Trophoblast cell (in vitro differentiated cells and primary cell): ENCODE measurements around the gene ERBB4.
"Not testable (repeated sequence)": the region's sequence is repeated elsewhere in the genome, so short reads cannot be mapped to it uniquely, and the experiment has no call there.

Experiments
- DNase-seq, 2 donors: peaks; one replicate each; pipeline ENCODE4 v3.0.0-alpha.2; 2016
- H2AFZ ChIP-seq: 2 replicates; pipeline ENCODE4 v1.6.1; 2013; ENCODE audit warnings: low read length, moderate library complexity, mild to moderate bottlenecking; ENCODE audit not compliant: insufficient read depth, poor library complexity
- H2AK5ac ChIP-seq: 2 replicates; pipeline ENCODE4 v1.6.1; 2013; ENCODE audit warnings: mild to moderate bottlenecking, low read length
- H2BK120ac ChIP-seq: 2 replicates; pipeline ENCODE4 v1.6.1; 2013; ENCODE audit warnings: low read length, mild to moderate bottlenecking, moderate library complexity; ENCODE audit not compliant: insufficient read depth, poor library complexity
- H2BK12ac ChIP-seq: 2 replicates; pipeline ENCODE4 v1.6.1; 2013; ENCODE audit warnings: mild to moderate bottlenecking, low read length, moderate library complexity
- H2BK5ac ChIP-seq: 2 replicates; pipeline ENCODE4 v1.6.1; 2013; ENCODE audit warnings: low read length, low read depth, moderate library complexity, mild to moderate bottlenecking; ENCODE audit not compliant: poor library complexity
- H3K14ac ChIP-seq: 2 replicates; pipeline ENCODE4 v1.6.1; 2013; ENCODE audit warnings: mild to moderate bottlenecking, low read length
- H3K18ac ChIP-seq: 2 replicates; pipeline ENCODE4 v1.6.1; 2013; ENCODE audit warnings: mild to moderate bottlenecking, low read length
- H3K23ac ChIP-seq: 2 replicates; pipeline ENCODE4 v1.6.1; 2013; ENCODE audit warnings: low read length
- H3K27ac ChIP-seq: 2 replicates; pipeline ENCODE4 v1.5.1; 2013; ENCODE audit warnings: low read depth, mild to moderate bottlenecking, inconsistent platforms, low read length, moderate library complexity
- H3K27me3 ChIP-seq: 2 replicates; pipeline ENCODE4 v1.6.1; 2013; ENCODE audit warnings: inconsistent platforms, mild to moderate bottlenecking, low read length, moderate library complexity; ENCODE audit not compliant: insufficient read depth
- H3K36me3 ChIP-seq, 2 experiments: 1 replicate in 1 of 2; 2 replicates in 1 of 2; pipeline ENCODE4 v1.6.1; 2013; ENCODE audit warnings: low read length in 2 of 2, mild to moderate bottlenecking in 2 of 2, moderate library complexity in 1 of 2; ENCODE audit not compliant: insufficient read depth in 2 of 2, control insufficient read depth in 1 of 2
- H3K4ac ChIP-seq: 2 replicates; pipeline ENCODE4 v1.6.1; 2013; ENCODE audit warnings: low read depth, mild to moderate bottlenecking, low read length, moderate library complexity
- H3K4me1 ChIP-seq, 2 experiments: 1 replicate in 1 of 2; 2 replicates in 1 of 2; pipeline ENCODE4 v1.6.1; 2013; ENCODE audit warnings: low read length in 2 of 2, mild to moderate bottlenecking in 2 of 2, moderate library complexity in 1 of 2; ENCODE audit not compliant: insufficient read depth in 2 of 2, control insufficient read depth in 1 of 2
- H3K4me2 ChIP-seq: 2 replicates; pipeline ENCODE4 v1.6.1; 2013; ENCODE audit warnings: inconsistent platforms, mild to moderate bottlenecking, low read length, moderate library complexity
- H3K4me3 ChIP-seq: 2 replicates; pipeline ENCODE4 v1.5.1; 2013; ENCODE audit warnings: mild to moderate bottlenecking, low read depth, low read length, inconsistent platforms
- H3K79me1 ChIP-seq: one replicate; pipeline ENCODE4 v1.6.1; 2013; ENCODE audit warnings: low read length
- H3K79me2 ChIP-seq: 2 replicates; pipeline ENCODE4 v1.6.1; 2013; ENCODE audit warnings: low read length, mild to moderate bottlenecking; ENCODE audit not compliant: control insufficient read depth, insufficient read depth, poor library complexity
- H3K9ac ChIP-seq: 2 replicates; pipeline ENCODE4 v1.6.1; 2013; ENCODE audit warnings: mild to moderate bottlenecking, low read length
- H3K9me3 ChIP-seq: 2 replicates; pipeline ENCODE4 v1.6.1; 2013; ENCODE audit warnings: low read depth, mild to moderate bottlenecking, control low read depth, inconsistent platforms, low read length; ENCODE audit not compliant: insufficient read depth
- H4K12ac ChIP-seq: 2 replicates; pipeline ENCODE4 v1.6.1; 2013; ENCODE audit warnings: low read depth, mild to moderate bottlenecking, low read length, moderate library complexity
- H4K8ac ChIP-seq: 2 replicates; pipeline ENCODE4 v1.6.1; 2013; ENCODE audit warnings: low read depth, mild to moderate bottlenecking, low read length, moderate library complexity
- H4K91ac ChIP-seq: one replicate; pipeline ENCODE4 v1.6.1; 2013; ENCODE audit warnings: low read depth, mild to moderate bottlenecking, low read length, moderate library complexity
- WGBS: extraction: QIAGEN DNeasy Blood & Tissue Kit; methylation state at CpG from one replicate; pipeline ENCODE4 v1.1.7; 2013; ENCODE audit warnings: missing lambda C conversion rate; ENCODE audit not compliant: insufficient read length, insufficient coverage; ENCODE audit errors: extremely low coverage; 5-methylcytosine and 5-hydroxymethylcytosine counted together

Gene ERBB4

GRCh38 chr2:212461708-212462107 is 76.9 kb downstream of the ERBB4 start:
- not testable (repeated sequence) for H2BK5ac ChIP-seq, H4K8ac ChIP-seq, H3K9ac ChIP-seq, H2BK12ac ChIP-seq, H3K36me3 ChIP-seq, H3K79me2 ChIP-seq, H2AFZ ChIP-seq, H3K9me3 ChIP-seq, H3K4me2 ChIP-seq, H3K27me3 ChIP-seq, DNase-seq, H3K4ac ChIP-seq, H3K18ac ChIP-seq, H3K79me1 ChIP-seq, H2AK5ac ChIP-seq, H3K27ac ChIP-seq, H4K12ac ChIP-seq, H4K91ac ChIP-seq, H3K14ac ChIP-seq, H3K4me3 ChIP-seq, H3K23ac ChIP-seq, H3K4me1 ChIP-seq, H2BK120ac ChIP-seq
- no CpG with 5 or more reads among the region's 4 CpGs for WGBS

GRCh38 chr2:212454149-212454548 is 84.5 kb downstream of the ERBB4 start:
- no peak overlapping the region for H3K14ac ChIP-seq
- WGBS, result no CpG with 5 or more reads among the region's 3 CpGs
- no peak overlapping the region for H2AK5ac ChIP-seq
- H3K79me2 ChIP-seq, result no peaks in the 10 kb centered on the region
- no peak overlapping the region for H2BK12ac ChIP-seq
- no peak overlapping the region for H3K27ac ChIP-seq
- no peak overlapping the region for H4K91ac ChIP-seq
- no peaks in the 10 kb centered on the region for H3K27me3 ChIP-seq
- no peak overlapping the region for H3K9ac ChIP-seq
- no peak overlapping the region for H2AFZ ChIP-seq
- H2BK5ac ChIP-seq, result no peak overlapping the region
- H3K18ac ChIP-seq, result no peak overlapping the region
- no peaks in the 10 kb centered on the region for H3K79me1 ChIP-seq
- no peaks in the 10 kb centered on the region for H3K9me3 ChIP-seq
- no peak overlapping the region for H3K4me2 ChIP-seq
- no peak overlapping the region for H3K4ac ChIP-seq
- H4K12ac ChIP-seq, result no peak overlapping the region
- H3K4me1 ChIP-seq, result no peaks in the 10 kb centered on the region
- no peak overlapping the region for H4K8ac ChIP-seq
- no peak overlapping the region for H3K23ac ChIP-seq
- peak in 1 of 2 donors; percentile 4 for DNase-seq
- no peak overlapping the region for H3K4me3 ChIP-seq
- H2BK120ac ChIP-seq, result no peak overlapping the region
- H3K36me3 ChIP-seq, result no peaks in the 10 kb centered on the region

- no peak overlapping the region for H3K9ac ChIP-seq
- no peak overlapping the region for H3K23ac ChIP-seq
- no peak overlapping the region for H3K4me2 ChIP-seq
- no peak overlapping the region for H4K91ac ChIP-seq
- no peak overlapping the region for H3K14ac ChIP-seq
- no CpG with 5 or more reads among the region's 1 CpG for WGBS
- no peaks in the 10 kb centered on the region for H3K79me1 ChIP-seq
- no peak overlapping the region for H3K4ac ChIP-seq
- H3K27me3 ChIP-seq, result no peaks in the 10 kb centered on the region
- peak; percentile 24 to 78 for DNase-seq
- H3K36me3 ChIP-seq, result no peaks in the 10 kb centered on the region
- H2BK12ac ChIP-seq, result no peak overlapping the region
- H4K8ac ChIP-seq, result no peak overlapping the region
- no peak overlapping the region for H2AFZ ChIP-seq
- no peak overlapping the region for H2AK5ac ChIP-seq
- H3K79me2 ChIP-seq, result no peaks in the 10 kb centered on the region
- no peak overlapping the region for H3K4me3 ChIP-seq
- H4K12ac ChIP-seq, result no peak overlapping the region
- H3K18ac ChIP-seq, result no peak overlapping the region
- H2BK5ac ChIP-seq, result no peak overlapping the region
- no peak overlapping the region for H3K27ac ChIP-seq
- no peaks in the 10 kb centered on the region for H3K4me1 ChIP-seq
- no peak overlapping the region for H2BK120ac ChIP-seq
- no peaks in the 10 kb centered on the region for H3K9me3 ChIP-seq
These were observed 86.8 kb downstream of the ERBB4 start for GRCh38 chr2:212451786-212452231.

GRCh38 chr2:212448698-212449097 is 89.9 kb downstream of the ERBB4 start:
- Histone ChIP-seq H4K91ac (no peak overlapping the region), H4K12ac (no peak overlapping the region), H3K27me3 (no peaks in the 10 kb centered on the region), H3K4ac (no peak overlapping the region), H3K23ac (no peak overlapping the region), H3K4me3 (no peak overlapping the region), H3K18ac (no peak overlapping the region), H3K79me2 (no peaks in the 10 kb centered on the region), H3K27ac (no peak overlapping the region), H2AFZ (no peak overlapping the region), H2BK5ac (no peak overlapping the region), H2BK120ac (no peak overlapping the region), H3K9ac (no peak overlapping the region), H3K14ac (no peak overlapping the region), H2BK12ac (no peak overlapping the region), H3K4me1 (no peaks in the 10 kb centered on the region), H3K9me3 (no peaks in the 10 kb centered on the region), H3K79me1 (no peaks in the 10 kb centered on the region), H4K8ac (no peak overlapping the region), H2AK5ac (no peak overlapping the region), H3K4me2 (no peak overlapping the region), H3K36me3 (no peaks in the 10 kb centered on the region)
- no peak for DNase-seq
- WGBS, result no CpG with 5 or more reads among the region's 1 CpG
